Smooth muscle cell (in vitro differentiated cells): ENCODE data around the gene MRGPRX2. TPM values are rescaled to one million over a fixed set of nuclear protein-coding genes. Genes with fewer than 3 reads are reported as not detected.
A peak's percentile ranks its signal among the peaks of the same experiment; 100 is the strongest.

Experiments
- DNase-seq: peaks from one replicate; lab custom pipeline; 2025; ENCODE audit not compliant: unreplicated experiment; lab: John Stamatoyannopoulos, UW
- H2AFZ ChIP-seq: fragments of 200-600 bp; sonication (generic); 2 replicates; pipeline ENCODE4 v1.6.0; 2016; ENCODE audit warnings: antibody characterized with exemption, low read depth, mild to moderate bottlenecking
- H3F3A ChIP-seq: fragments of 200-600 bp; sonication (generic); 2 replicates; pipeline ENCODE4 v1.6.0; 2017; ENCODE audit warnings: antibody characterized with exemption, low read depth
- H3K27ac ChIP-seq: fragments of 200-600 bp; sonication (generic); 2 replicates; pipeline ENCODE4 v1.5.1; 2016; ENCODE audit warnings: low read depth, mild to moderate bottlenecking
- H3K27me3 ChIP-seq: fragments of 200-600 bp; sonication (generic); 2 replicates; pipeline ENCODE4 v1.6.1; 2016; ENCODE audit warnings: low read depth, mild to moderate bottlenecking
- H3K36me3 ChIP-seq: fragments of 200-600 bp; sonication (generic); 2 replicates; pipeline ENCODE4 v1.5.1; 2016; ENCODE audit warnings: low read depth
- H3K4me1 ChIP-seq: fragments of 200-600 bp; sonication (generic); 2 replicates; pipeline ENCODE4 v1.5.1; 2016; ENCODE audit warnings: low read depth
- H3K4me2 ChIP-seq: fragments of 200-600 bp; sonication (generic); 2 replicates; pipeline ENCODE4 v1.6.0; 2016; ENCODE audit warnings: mild to moderate bottlenecking
- H3K4me3 ChIP-seq: fragments of 200-600 bp; sonication (generic); 2 replicates; pipeline ENCODE4 v1.5.1; 2016; ENCODE audit warnings: mild to moderate bottlenecking
- H3K79me2 ChIP-seq: fragments of 200-600 bp; sonication (generic); 2 replicates; pipeline ENCODE4 v1.6.0; 2016; ENCODE audit warnings: low read depth, mild to moderate bottlenecking
- H3K9ac ChIP-seq: fragments of 200-600 bp; sonication (generic); 2 replicates; pipeline ENCODE4 v1.6.0; 2016; ENCODE audit warnings: low read depth
- H3K9me3 ChIP-seq: fragments of 200-600 bp; sonication (generic); replicated peaks from 2 replicates; pipeline ENCODE4 v1.5.1; 2016; ENCODE audit warnings: low read depth
- H4K20me1 ChIP-seq: fragments of 200-600 bp; sonication (generic); 2 replicates; pipeline ENCODE4 v1.6.0; 2016; ENCODE audit warnings: low read depth
- CTCF ChIP-seq: fragments of 200-600 bp; sonication (generic); IDR thresholded peaks from 2 replicates; pipeline ENCODE4 v1.5.1; 2017; ENCODE audit warnings: borderline replicate concordance, mild to moderate bottlenecking, antibody characterized with exemption; ENCODE audit not compliant: insufficient read depth, poor library complexity, severe bottlenecking
- WGBS: methylation state at CpG from one replicate; pipeline ENCODE4 v1.1.7; 2016; ENCODE audit warnings: low lambda C conversion rate; 5-methylcytosine and 5-hydroxymethylcytosine counted together
- polyA plus RNA-seq: library from polyadenylated mRNA; unstranded; fragments of >200 nt; fragmentation: Nextera tagmentation; extraction: Ambion mirVana; gene quantifications from 2 replicates; pipeline ENCODE4 v1.2.1, GENCODE V29; 2016
- total RNA-seq: library from RNA; depleted of rRNA; stranded (reverse); fragments of >200 nt; gene quantifications from 2 replicates; pipeline ENCODE4 v1.2.3, GENCODE V29; 2014

MRGPRX2 gene
- total and polyA plus RNA-seq, 2 experiments from 2014 or later = 0.19 TPM; not detected in 1

DNA sequence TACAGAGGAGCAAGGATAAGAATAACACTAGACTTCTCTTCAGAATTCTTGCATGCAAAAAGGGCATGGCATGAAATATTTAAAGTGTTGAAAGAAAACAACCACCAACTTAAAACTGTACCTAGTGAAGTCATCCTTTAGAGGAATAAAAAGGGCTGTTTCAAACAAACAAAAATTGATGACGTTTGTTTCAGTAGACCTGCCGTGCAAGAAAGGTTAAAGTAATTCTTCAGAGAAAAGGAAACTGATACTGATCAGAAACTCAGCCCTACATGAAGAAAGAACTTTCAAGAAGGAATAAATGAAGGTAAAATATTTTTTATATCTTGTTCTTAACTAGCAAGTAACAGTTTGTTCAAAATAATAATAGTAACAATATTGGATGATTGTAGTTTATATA is 27.5 kb downstream of the MRGPRX2 start:
- no peaks in the 10 kb centered on the region for H4K20me1 ChIP-seq
- H2AFZ ChIP-seq = no peak overlapping the region
- no peaks in the 10 kb centered on the region for H3K79me2 ChIP-seq
- no peak for DNase-seq
- H3K4me3 ChIP-seq = no peak overlapping the region
- no peak overlapping the region for H3K9ac ChIP-seq
- no peaks in the 10 kb centered on the region for H3F3A ChIP-seq
- no peak overlapping the region for H3K27ac ChIP-seq
- 72% methylated on average over 2 of the region's 2 CpGs for WGBS
- H3K9me3 ChIP-seq = no peaks in the 10 kb centered on the region
- no peaks in the 10 kb centered on the region for H3K36me3 ChIP-seq
- H3K4me1 ChIP-seq = no peaks in the 10 kb centered on the region
- H3K4me2 ChIP-seq = no peak overlapping the region
- TF ChIP-seq CTCF = no peak
- no peaks in the 10 kb centered on the region for H3K27me3 ChIP-seq

DNA sequence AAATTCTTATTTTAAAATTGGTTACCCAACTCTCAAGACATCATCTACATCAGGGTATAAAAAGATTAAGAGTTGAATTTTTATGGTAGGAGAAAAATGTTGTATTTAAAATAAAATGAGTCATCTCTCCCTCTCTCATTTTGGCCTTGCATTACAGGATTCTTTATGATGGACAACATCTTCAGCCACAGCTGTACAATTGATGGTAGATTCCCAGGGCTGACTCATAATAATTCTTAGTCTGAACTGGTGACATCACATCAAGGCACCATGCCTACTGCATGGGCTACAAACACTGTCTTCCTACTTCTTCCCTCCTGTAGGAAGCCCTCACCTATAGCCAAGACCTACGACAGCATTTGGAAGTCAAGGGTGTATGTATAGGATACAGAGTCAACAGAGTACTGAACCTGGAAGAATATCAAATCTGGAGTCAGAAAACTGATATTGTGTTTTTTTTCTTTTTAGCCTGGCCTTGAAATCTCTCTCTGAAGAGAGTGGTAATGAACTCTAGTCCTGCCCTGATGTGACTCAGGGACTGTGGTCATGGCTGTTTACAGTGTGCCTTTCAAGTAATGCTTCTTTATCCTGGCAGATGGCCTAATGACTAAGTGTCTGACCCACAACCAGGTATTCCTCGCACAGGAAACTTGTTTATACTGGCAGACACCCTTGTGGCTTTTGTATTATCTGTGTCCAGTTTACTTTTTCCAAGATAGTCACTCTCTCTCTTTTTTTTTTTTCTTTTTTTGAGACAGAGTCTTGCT is 32.5 kb downstream of the MRGPRX2 start:
- H3K79me2 ChIP-seq = no peaks in the 10 kb centered on the region
- TF ChIP-seq CTCF = no peak
- H2AFZ ChIP-seq = no peak overlapping the region
- H3K4me2 ChIP-seq = peak overlapping the region; percentile 41
- peak overlapping the region; percentile 94 for H3K27ac ChIP-seq
- H3F3A ChIP-seq = no peaks in the 10 kb centered on the region
- H3K27me3 ChIP-seq = no peaks in the 10 kb centered on the region
- H3K4me3 ChIP-seq = no peak overlapping the region
- peak overlapping the region; percentile 70 for H3K9ac ChIP-seq
- no peaks in the 10 kb centered on the region for H3K9me3 ChIP-seq
- 47% methylated on average over 2 of the region's 2 CpGs for WGBS
- H3K36me3 ChIP-seq = no peaks in the 10 kb centered on the region
- H3K4me1 ChIP-seq = peaks cover 4% of the 10 kb centered on the region
- DNase-seq = no peak
- H4K20me1 ChIP-seq = no peaks in the 10 kb centered on the region

DNA sequence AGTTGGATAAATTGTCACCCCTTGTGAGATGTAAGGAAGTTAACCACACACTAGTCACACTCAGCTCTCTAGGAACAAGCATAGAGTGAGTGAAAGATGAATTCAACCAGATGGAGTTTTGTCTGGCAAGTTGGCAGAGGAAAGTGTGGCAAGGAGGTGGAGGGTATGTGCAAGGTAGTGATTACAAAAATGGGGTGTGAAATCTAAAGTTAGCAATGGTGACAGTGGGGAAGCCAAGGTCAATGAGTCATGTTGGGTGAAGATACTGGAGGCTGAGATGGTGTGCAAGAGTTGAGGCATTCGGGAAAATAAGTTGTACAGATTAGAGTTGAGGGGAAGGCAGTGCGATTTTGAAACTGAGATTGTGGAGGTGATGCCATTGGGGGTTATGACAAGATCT is 33.7 kb downstream of the MRGPRX2 start:
- no peaks in the 10 kb centered on the region for H3K27me3 ChIP-seq
- WGBS = 84% methylated on average over 2 of the region's 2 CpGs
- DNase-seq = no peak
- TF ChIP-seq CTCF = no peak
- no peaks in the 10 kb centered on the region for H3F3A ChIP-seq
- H3K79me2 ChIP-seq = no peaks in the 10 kb centered on the region
- no peak overlapping the region for H3K9ac ChIP-seq
- no peak overlapping the region for H3K4me3 ChIP-seq
- H3K9me3 ChIP-seq = no peaks in the 10 kb centered on the region
- H3K36me3 ChIP-seq = no peaks in the 10 kb centered on the region
- H3K4me1 ChIP-seq = peaks cover 4% of the 10 kb centered on the region
- peak overlapping the region; percentile 49 for H3K4me2 ChIP-seq
- H4K20me1 ChIP-seq = no peaks in the 10 kb centered on the region
- H2AFZ ChIP-seq = no peak overlapping the region
- H3K27ac ChIP-seq = no peak overlapping the region
